OCI-LY7 (cell line): ENCODE data around the gene PTPRO. TPM values are rescaled to one million over a fixed set of nuclear protein-coding genes. Genes with fewer than 3 reads are reported as not detected.

Experiments
- BruUV-seq: library from RNA; stranded (reverse); fragments of 400-500 nt; replicated peaks from 2 replicates; lab custom pipeline; 2021; lab: Mats Ljungman, UMichigan
- CTCF ChIA-PET: fragments of 300-600 bp; sonication (Branson Sonifier 250); formaldehyde crosslinking; loops from one replicate; lab custom pipeline; 2022; ENCODE audit warnings: antibody characterized with exemption; ENCODE audit not compliant: unreplicated experiment; lab: Charles Lee
- POLR2A ChIA-PET: fragments of 300-600 bp; sonication (Branson Sonifier 250); formaldehyde crosslinking; loops from one replicate; lab custom pipeline; 2022; ENCODE audit warnings: antibody characterized with exemption; lab: Charles Lee
- DNase-seq: peaks from one replicate; pipeline ENCODE4 v3.0.0-alpha.2; 2015; ENCODE audit warnings: low spot score
- H2AFZ ChIP-seq: fragments of 200-600 bp; sonication (generic), shearing (Covaris generic); 2 replicates; pipeline ENCODE4 v1.6.1; 2014; ENCODE audit warnings: mild to moderate bottlenecking, antibody characterized with exemption, low read length, moderate library complexity
- H3K27ac ChIP-seq: fragments of 200-600 bp; sonication (generic); 2 replicates; pipeline ENCODE4 v1.5.1; 2014; ENCODE audit warnings: mixed run types, low read depth, mild to moderate bottlenecking, moderate library complexity, low read length, inconsistent platforms; ENCODE audit not compliant: poor library complexity, severe bottlenecking
- H3K36me3 ChIP-seq: fragments of 200-600 bp; sonication (generic); 2 replicates; pipeline ENCODE4 v1.6.1; 2014; ENCODE audit warnings: mild to moderate bottlenecking, antibody characterized with exemption, low read length, moderate library complexity, mixed read lengths; ENCODE audit not compliant: insufficient read depth
- H3K4me1 ChIP-seq: fragments of 200-600 bp; sonication (generic); 2 replicates; pipeline ENCODE4 v1.5.1; 2014; ENCODE audit warnings: mild to moderate bottlenecking, low read length; ENCODE audit not compliant: insufficient read depth, poor library complexity, severe bottlenecking
- H3K4me2 ChIP-seq: fragments of 200-600 bp; sonication (generic); 2 replicates; pipeline ENCODE4 v1.6.1; 2014; ENCODE audit warnings: mild to moderate bottlenecking, low read length
- H3K4me3 ChIP-seq: fragments of 200-600 bp; sonication (generic); 2 replicates; pipeline ENCODE4 v1.5.1; 2014; ENCODE audit warnings: mild to moderate bottlenecking, low read depth, low read length; ENCODE audit not compliant: poor library complexity, severe bottlenecking
- H3K79me2 ChIP-seq: fragments of 200-600 bp; sonication (generic); 2 replicates; pipeline ENCODE4 v1.6.1; 2016; ENCODE audit warnings: low read depth, mild to moderate bottlenecking, low read length, moderate library complexity, mixed read lengths; ENCODE audit not compliant: insufficient read depth
- H3K9me2 ChIP-seq: fragments of 200-600 bp; sonication (generic); 2 replicates; pipeline ENCODE4 v1.6.1; 2016; ENCODE audit warnings: mild to moderate bottlenecking, low read length, mixed read lengths; ENCODE audit not compliant: insufficient read depth
- H3K9me3 ChIP-seq: fragments of 200-600 bp; sonication (generic); 2 replicates; pipeline ENCODE4 v1.6.1; 2014; ENCODE audit warnings: mild to moderate bottlenecking, mixed run types, low read length, mixed read lengths
- H4K20me1 ChIP-seq: fragments of 200-600 bp; sonication (generic); 2 replicates; pipeline ENCODE4 v1.6.1; 2014; ENCODE audit warnings: mild to moderate bottlenecking, antibody characterized with exemption, low read length, moderate library complexity, mixed read lengths; ENCODE audit not compliant: insufficient read depth
- CTCF ChIP-seq: fragments of 200-600 bp; sonication (generic); conservative IDR thresholded peaks from 2 replicates; pipeline ENCODE4 v1.5.1; 2014; ENCODE audit warnings: mild to moderate bottlenecking, antibody characterized with exemption, low read length, moderate library complexity, mixed read lengths
- EZH2phosphoT487 ChIP-seq: fragments of 200-600 bp; sonication (generic); IDR thresholded peaks from 2 replicates; pipeline ENCODE4 v1.6.1; 2018; ENCODE audit warnings: low read depth, borderline replicate concordance, mild to moderate bottlenecking, mixed run types, antibody characterized with exemption, low read length, moderate library complexity, mixed read lengths
- intact Hi-C: fragments of 100-400 bp; cut with micrococcal nuclease; formaldehyde crosslinking; loops from one replicate; pipeline ENCODE4 v1.10.0; 2022; ENCODE audit not compliant: unreplicated experiment
- total RNA-seq, 2 experiments: library from RNA; depleted of rRNA in 1 of 2; stranded (reverse); fragments of >200 nt in 1 of 2; shearing (Covaris generic) in 1 of 2; gene quantifications; 2 replicates each; pipeline ENCODE4 v1.2.3, GENCODE V29; 2014 to 2022

The PTPRO gene
- total RNA-seq, 2 experiments from 2014 or later, result 0.06 to 0.23 TPM

GRCh38 chr12:15435597-15435996 lies 113.3 kb downstream of the PTPRO start:
- intact Hi-C loops, result no loop called here
- no peaks in the 10 kb centered on the region for H3K9me3 ChIP-seq

GRCh38 chr12:15439459-15439858 lies 117.2 kb downstream of the PTPRO start:
- Histone ChIP-seq H3K27ac (no peak overlapping the region), H3K4me2 (no peak overlapping the region), H4K20me1 (no peaks in the 10 kb centered on the region), H3K4me1 (no peaks in the 10 kb centered on the region), H3K9me2 (no peaks in the 10 kb centered on the region), H3K36me3 (no peaks in the 10 kb centered on the region), H3K79me2 (no peaks in the 10 kb centered on the region), H3K4me3 (no peak overlapping the region), H3K9me3 (no peaks in the 10 kb centered on the region), H2AFZ (no peak overlapping the region)
- no TSS peak for BruUV-seq
- no peak for DNase-seq
- no peak for TF ChIP-seq CTCF
- intact Hi-C loops, result no loop called here
- ChIA-PET POLR2A (interaction anchor here (0.5 kb wide), 1 partner anchor 153 kb away, joined by 3 read pairs; no protein-coding TSS in a partner anchor), CTCF (no interaction called here)

More at GRCh38 chr12:15435597-15435996, 113.3 kb downstream of the PTPRO start:
- POLR2A ChIA-PET, result interaction anchor here (0.6 to 1.1 kb wide), 2 partner anchors 11 to 407 kb away, joined by 3 to 4 read pairs; no protein-coding TSS in a partner anchor
- no peak overlapping the region for H3K27ac ChIP-seq
- no peak overlapping the region for H3K4me3 ChIP-seq
- BruUV-seq, result no TSS peak
- H3K4me1 ChIP-seq, result no peaks in the 10 kb centered on the region
- CTCF ChIA-PET, result no interaction called here
- no peaks in the 10 kb centered on the region for H4K20me1 ChIP-seq
- no peaks in the 10 kb centered on the region for H3K79me2 ChIP-seq
- no peak for TF ChIP-seq EZH2phosphoT487
- TF ChIP-seq CTCF, result no peak
- no peaks in the 10 kb centered on the region for H3K36me3 ChIP-seq
- no peak overlapping the region for H2AFZ ChIP-seq
- no peak for DNase-seq
- H3K4me2 ChIP-seq, result no peak overlapping the region
- H3K9me2 ChIP-seq, result no peaks in the 10 kb centered on the region

DNA sequence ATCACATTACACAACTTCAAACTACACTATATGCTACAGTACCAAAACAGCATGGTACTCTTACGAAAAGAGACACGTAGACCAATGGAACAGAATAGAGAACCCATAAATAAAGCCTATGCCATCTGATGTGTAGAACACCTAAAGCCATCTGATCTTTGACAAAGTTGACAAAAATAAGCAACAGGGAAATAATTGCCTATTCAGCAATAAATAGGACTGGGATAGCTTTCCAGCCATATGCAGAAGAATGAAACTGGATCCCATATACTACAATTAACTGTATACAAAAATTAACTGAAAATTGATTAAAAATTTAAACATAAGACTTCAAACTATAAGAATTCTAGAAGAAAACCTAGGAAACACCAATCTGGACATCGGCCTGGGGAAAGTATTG lies 120.7 kb downstream of the PTPRO start:
- Histone ChIP-seq H3K9me3 (no peaks in the 10 kb centered on the region), H3K4me1 (no peaks in the 10 kb centered on the region), H3K27ac (no peak overlapping the region), H3K36me3 (no peaks in the 10 kb centered on the region), H3K9me2 (no peaks in the 10 kb centered on the region), H4K20me1 (no peaks in the 10 kb centered on the region), H3K4me2 (no peak overlapping the region), H2AFZ (no peak overlapping the region), H3K79me2 (no peaks in the 10 kb centered on the region), H3K4me3 (no peak overlapping the region)
- POLR2A ChIA-PET, result interaction anchor here (0.6 kb wide), 1 partner anchor 51 kb away, joined by 3 read pairs; no protein-coding TSS in a partner anchor
- DNase-seq, result no peak
- BruUV-seq, result no TSS peak
- CTCF ChIA-PET, result no interaction called here
- intact Hi-C loops, result no loop called here
- TF ChIP-seq CTCF (no peak), EZH2phosphoT487 (no peak)
